Osteoblast (primary cell): ENCODE measurements around the gene C5orf47. TPM values are rescaled to one million over a fixed set of nuclear protein-coding genes. Genes with fewer than 3 reads are reported as not detected.

Experiments used
- DNase-seq: peaks from one replicate; pipeline ENCODE4 v3.0.0; 2011; ENCODE audit warnings: low spot score, mixed read lengths; ENCODE audit not compliant: insufficient read length; ENCODE audit errors: missing footprints
- H2AFZ ChIP-seq: 2 replicates; pipeline ENCODE4 v1.6.0; 2011; ENCODE audit warnings: mild to moderate bottlenecking, low read length
- H3K27ac ChIP-seq: 2 replicates; pipeline ENCODE4 v1.5.1; 2011; ENCODE audit warnings: mild to moderate bottlenecking, low read depth, low read length, moderate library complexity
- H3K27me3 ChIP-seq: 2 replicates; pipeline ENCODE4 v1.6.0; 2012; ENCODE audit warnings: mild to moderate bottlenecking, control low read depth, inconsistent platforms, low read length, moderate library complexity; ENCODE audit not compliant: insufficient read depth
- H3K36me3 ChIP-seq: 2 replicates; pipeline ENCODE4 v1.5.1; 2011; ENCODE audit warnings: mild to moderate bottlenecking, low read length, control low read depth, moderate library complexity; ENCODE audit not compliant: insufficient read depth
- H3K4me1 ChIP-seq: 2 replicates; pipeline ENCODE4 v1.5.1; 2011; ENCODE audit warnings: mild to moderate bottlenecking, low read length, control low read depth, moderate library complexity; ENCODE audit not compliant: insufficient read depth
- H3K4me2 ChIP-seq: 2 replicates; pipeline ENCODE4 v1.6.0; 2011; ENCODE audit warnings: mild to moderate bottlenecking, low read length; ENCODE audit not compliant: insufficient read depth
- H3K4me3 ChIP-seq: fragments of 200-600 bp; sonication (generic); 3 replicates; pipeline ENCODE4 v1.5.1; 2012; ENCODE audit warnings: mild to moderate bottlenecking, low read length, inconsistent platforms; ENCODE audit not compliant: insufficient read depth
- H3K79me2 ChIP-seq: 2 replicates; pipeline ENCODE4 v1.6.0; 2012; ENCODE audit warnings: mild to moderate bottlenecking, low read length, control low read depth, inconsistent platforms; ENCODE audit not compliant: insufficient read depth
- H3K9me3 ChIP-seq: 2 replicates; pipeline ENCODE4 v1.5.1; 2011; ENCODE audit warnings: low read depth, low read length, control low read depth
- H4K20me1 ChIP-seq: 2 replicates; pipeline ENCODE4 v1.6.0; 2012; ENCODE audit warnings: mild to moderate bottlenecking, low read length, control low read depth; ENCODE audit not compliant: insufficient read depth
- total RNA-seq: library from RNA; depleted of rRNA; stranded (reverse); fragments of >200 nt; gene quantifications from 2 replicates; pipeline ENCODE4 v1.2.3, GENCODE V29; 2012
- TF ChIP-seq, protein P1 (sequence below): IDR thresholded peaks from 2 replicates; pipeline ENCODE4 v1.5.1; 2011; ENCODE audit warnings: mild to moderate bottlenecking, low read depth, low read length, moderate library complexity; ENCODE audit errors: extremely low read depth

The C5orf47 gene
- total RNA-seq, 1 donor: not detected

- H3K9me3 ChIP-seq: no peaks in the 10 kb centered on the region
- no peaks in the 10 kb centered on the region for H4K20me1 ChIP-seq
- peak overlapping the region; percentile 69 for H3K4me3 ChIP-seq
- H3K4me2 ChIP-seq: peak overlapping the region; percentile 98
- H2AFZ ChIP-seq: peak overlapping the region; percentile 99
- TF ChIP-seq, protein P1, sequence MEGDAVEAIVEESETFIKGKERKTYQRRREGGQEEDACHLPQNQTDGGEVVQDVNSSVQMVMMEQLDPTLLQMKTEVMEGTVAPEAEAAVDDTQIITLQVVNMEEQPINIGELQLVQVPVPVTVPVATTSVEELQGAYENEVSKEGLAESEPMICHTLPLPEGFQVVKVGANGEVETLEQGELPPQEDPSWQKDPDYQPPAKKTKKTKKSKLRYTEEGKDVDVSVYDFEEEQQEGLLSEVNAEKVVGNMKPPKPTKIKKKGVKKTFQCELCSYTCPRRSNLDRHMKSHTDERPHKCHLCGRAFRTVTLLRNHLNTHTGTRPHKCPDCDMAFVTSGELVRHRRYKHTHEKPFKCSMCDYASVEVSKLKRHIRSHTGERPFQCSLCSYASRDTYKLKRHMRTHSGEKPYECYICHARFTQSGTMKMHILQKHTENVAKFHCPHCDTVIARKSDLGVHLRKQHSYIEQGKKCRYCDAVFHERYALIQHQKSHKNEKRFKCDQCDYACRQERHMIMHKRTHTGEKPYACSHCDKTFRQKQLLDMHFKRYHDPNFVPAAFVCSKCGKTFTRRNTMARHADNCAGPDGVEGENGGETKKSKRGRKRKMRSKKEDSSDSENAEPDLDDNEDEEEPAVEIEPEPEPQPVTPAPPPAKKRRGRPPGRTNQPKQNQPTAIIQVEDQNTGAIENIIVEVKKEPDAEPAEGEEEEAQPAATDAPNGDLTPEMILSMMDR: no peak
- no peak overlapping the region for H3K27ac ChIP-seq
- no peak for DNase-seq
- no peaks in the 10 kb centered on the region for H3K79me2 ChIP-seq
- no peaks in the 10 kb centered on the region for H3K27me3 ChIP-seq
- peaks cover 17% of the 10 kb centered on the region for H3K4me1 ChIP-seq
- no peaks in the 10 kb centered on the region for H3K36me3 ChIP-seq
Observed at GRCh38 chr5:173973616-173973969, 15.4 kb upstream of the C5orf47 start.

DNA sequence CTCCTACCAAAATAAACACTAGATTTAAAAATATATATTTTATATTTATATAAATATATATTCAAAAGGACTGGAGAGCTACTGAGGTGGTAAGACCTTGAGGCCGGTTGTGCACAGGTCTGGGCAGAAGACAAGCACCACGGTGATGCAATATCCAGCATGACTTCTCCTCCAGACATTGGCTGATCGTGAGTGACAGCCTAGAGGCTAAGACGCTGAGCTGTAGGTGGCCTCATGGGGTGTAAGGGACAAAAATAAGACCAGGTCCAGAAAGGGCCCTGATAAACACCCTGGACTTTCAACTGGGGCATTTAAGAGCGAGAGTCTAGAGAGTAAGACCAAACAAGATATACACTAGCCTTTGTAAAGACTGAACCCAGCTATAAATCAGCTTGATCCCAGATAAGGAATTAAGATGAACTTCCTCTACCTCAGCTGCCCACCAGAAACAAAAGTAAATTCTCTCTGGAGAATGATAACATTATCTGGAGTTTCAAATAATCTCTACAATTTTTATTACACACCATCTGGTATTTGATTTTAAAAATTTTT, 14.2 kb upstream of the C5orf47 start:
- H2AFZ ChIP-seq: no peak overlapping the region
- no peak overlapping the region for H3K4me2 ChIP-seq
- no peak for DNase-seq
- no peaks in the 10 kb centered on the region for H3K9me3 ChIP-seq
- H3K27me3 ChIP-seq: peaks cover under 1% of the 10 kb centered on the region
- H3K4me3 ChIP-seq: no peak overlapping the region
- H3K79me2 ChIP-seq: no peaks in the 10 kb centered on the region
- H3K36me3 ChIP-seq: no peaks in the 10 kb centered on the region
- peaks cover 13% of the 10 kb centered on the region for H3K4me1 ChIP-seq
- H4K20me1 ChIP-seq: no peaks in the 10 kb centered on the region
- TF ChIP-seq, protein P1: no peak
- H3K27ac ChIP-seq: no peak overlapping the region

- H2AFZ ChIP-seq: no peak overlapping the region
- H4K20me1 ChIP-seq: no peaks in the 10 kb centered on the region
- peaks cover 10% of the 10 kb centered on the region for H3K27me3 ChIP-seq
- TF ChIP-seq, protein P1: no peak
- no peak overlapping the region for H3K27ac ChIP-seq
- no peaks in the 10 kb centered on the region for H3K36me3 ChIP-seq
- H3K4me2 ChIP-seq: no peak overlapping the region
- H3K79me2 ChIP-seq: no peaks in the 10 kb centered on the region
- no peak for DNase-seq
- no peaks in the 10 kb centered on the region for H3K4me1 ChIP-seq
- no peaks in the 10 kb centered on the region for H3K9me3 ChIP-seq
- H3K4me3 ChIP-seq: no peak overlapping the region
Observed at GRCh38 chr5:173981185-173981761, 7.7 kb upstream of the C5orf47 start.

GRCh38 chr5:173984218-173984617, 4.8 kb upstream of the C5orf47 start:
- Histone ChIP-seq H3K27ac (no peak overlapping the region), H3K4me3 (no peak overlapping the region), H3K79me2 (no peaks in the 10 kb centered on the region), H3K9me3 (no peaks in the 10 kb centered on the region), H3K4me2 (no peak overlapping the region), H2AFZ (no peak overlapping the region), H4K20me1 (no peaks in the 10 kb centered on the region), H3K4me1 (no peaks in the 10 kb centered on the region), H3K36me3 (no peaks in the 10 kb centered on the region), H3K27me3 (peaks cover 10% of the 10 kb centered on the region)
- TF ChIP-seq, protein P1: peak; percentile 55
- no peak for DNase-seq
